Measurements from ENCODE around the gene ACSS1. TPM values are rescaled to one million over a fixed set of nuclear protein-coding genes. Genes with fewer than 3 reads are reported as not detected.

ACSS1 gene
- polyA plus RNA-seq, 2 of the 4 experiments (the other 2 are of a cell fraction), result 7.2 to 7.6 TPM

GRCh38 chr20:24965065-24965919 lies 92.6 kb downstream of the ACSS1 start:
- no peak overlapping the region for H3K4me3 ChIP-seq
- H3K4me2 ChIP-seq, result no peak overlapping the region
- POLR2A ChIA-PET, result no interaction called here
- TF ChIP-seq FOXS1 (CRISPR knock-in tag; IDR thresholded peaks at IDR 0.05) (no peak), ZSCAN20 (CRISPR knock-in tag; IDR thresholded peaks at IDR 0.05) (no peak), EP300 (IDR thresholded peaks at IDR 0.05) (no peak), NFE2L2 (conservative IDR thresholded peaks at IDR 0.05; ENCODE audit: low read length) (no peak), USF2 (IDR thresholded peaks at IDR 0.05) (no peak), FOSL2 (IDR thresholded peaks at IDR 0.05) (no peak), FOSL2 (CRISPR knock-in tag; IDR thresholded peaks at IDR 0.05) (no peak), SREBF2 (IDR thresholded peaks at IDR 0.05) (no peak), JUN (IDR thresholded peaks at IDR 0.05) (no peak), FOSB (CRISPR knock-in tag; IDR thresholded peaks at IDR 0.05) (no peak), TFCP2L1 (CRISPR knock-in tag; IDR thresholded peaks at IDR 0.05) (no peak), CBX2 (IDR thresholded peaks at IDR 0.05; ENCODE audit: borderline replicate concordance, low read depth) (no peak), EHF (CRISPR knock-in tag; IDR thresholded peaks at IDR 0.05) (no peak), E2F6 (IDR thresholded peaks at IDR 0.05; ENCODE audit: borderline replicate concordance, low read depth) (no peak), RNF2 (IDR thresholded peaks at IDR 0.05; ENCODE audit: borderline replicate concordance, low read depth) (no peak), ZFP36 (IDR thresholded peaks at IDR 0.05; ENCODE audit: borderline replicate concordance, partially characterized antibody) (no peak), CBX8 (IDR thresholded peaks at IDR 0.05) (no peak), MYC (IDR thresholded peaks at IDR 0.05; ENCODE audit: borderline replicate concordance, low read length) (no peak)
- TF ChIP-seq, protein P1, sequence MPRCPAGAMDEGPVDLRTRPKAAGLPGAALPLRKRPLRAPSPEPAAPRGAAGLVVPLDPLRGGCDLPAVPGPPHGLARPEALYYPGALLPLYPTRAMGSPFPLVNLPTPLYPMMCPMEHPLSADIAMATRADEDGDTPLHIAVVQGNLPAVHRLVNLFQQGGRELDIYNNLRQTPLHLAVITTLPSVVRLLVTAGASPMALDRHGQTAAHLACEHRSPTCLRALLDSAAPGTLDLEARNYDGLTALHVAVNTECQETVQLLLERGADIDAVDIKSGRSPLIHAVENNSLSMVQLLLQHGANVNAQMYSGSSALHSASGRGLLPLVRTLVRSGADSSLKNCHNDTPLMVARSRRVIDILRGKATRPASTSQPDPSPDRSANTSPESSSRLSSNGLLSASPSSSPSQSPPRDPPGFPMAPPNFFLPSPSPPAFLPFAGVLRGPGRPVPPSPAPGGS (IDR thresholded peaks at IDR 0.05), result no peak
- TF ChIP-seq, protein P2, sequence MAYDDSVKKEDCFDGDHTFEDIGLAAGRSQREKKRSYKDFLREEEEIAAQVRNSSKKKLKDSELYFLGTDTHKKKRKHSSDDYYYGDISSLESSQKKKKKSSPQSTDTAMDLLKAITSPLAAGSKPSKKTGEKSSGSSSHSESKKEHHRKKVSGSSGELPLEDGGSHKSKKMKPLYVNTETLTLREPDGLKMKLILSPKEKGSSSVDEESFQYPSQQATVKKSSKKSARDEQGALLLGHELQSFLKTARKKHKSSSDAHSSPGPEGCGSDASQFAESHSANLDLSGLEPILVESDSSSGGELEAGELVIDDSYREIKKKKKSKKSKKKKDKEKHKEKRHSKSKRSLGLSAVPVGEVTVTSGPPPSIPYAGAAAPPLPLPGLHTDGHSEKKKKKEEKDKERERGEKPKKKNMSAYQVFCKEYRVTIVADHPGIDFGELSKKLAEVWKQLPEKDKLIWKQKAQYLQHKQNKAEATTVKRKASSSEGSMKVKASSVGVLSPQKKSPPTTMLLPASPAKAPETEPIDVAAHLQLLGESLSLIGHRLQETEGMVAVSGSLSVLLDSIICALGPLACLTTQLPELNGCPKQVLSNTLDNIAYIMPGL (CRISPR knock-in tag; IDR thresholded peaks at IDR 0.05; ENCODE audit: borderline replicate concordance), result no peak
- TF ChIP-seq, protein P3, sequence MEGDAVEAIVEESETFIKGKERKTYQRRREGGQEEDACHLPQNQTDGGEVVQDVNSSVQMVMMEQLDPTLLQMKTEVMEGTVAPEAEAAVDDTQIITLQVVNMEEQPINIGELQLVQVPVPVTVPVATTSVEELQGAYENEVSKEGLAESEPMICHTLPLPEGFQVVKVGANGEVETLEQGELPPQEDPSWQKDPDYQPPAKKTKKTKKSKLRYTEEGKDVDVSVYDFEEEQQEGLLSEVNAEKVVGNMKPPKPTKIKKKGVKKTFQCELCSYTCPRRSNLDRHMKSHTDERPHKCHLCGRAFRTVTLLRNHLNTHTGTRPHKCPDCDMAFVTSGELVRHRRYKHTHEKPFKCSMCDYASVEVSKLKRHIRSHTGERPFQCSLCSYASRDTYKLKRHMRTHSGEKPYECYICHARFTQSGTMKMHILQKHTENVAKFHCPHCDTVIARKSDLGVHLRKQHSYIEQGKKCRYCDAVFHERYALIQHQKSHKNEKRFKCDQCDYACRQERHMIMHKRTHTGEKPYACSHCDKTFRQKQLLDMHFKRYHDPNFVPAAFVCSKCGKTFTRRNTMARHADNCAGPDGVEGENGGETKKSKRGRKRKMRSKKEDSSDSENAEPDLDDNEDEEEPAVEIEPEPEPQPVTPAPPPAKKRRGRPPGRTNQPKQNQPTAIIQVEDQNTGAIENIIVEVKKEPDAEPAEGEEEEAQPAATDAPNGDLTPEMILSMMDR (IDR thresholded peaks at IDR 0.05), result no peak
- no peak; a peak in 1 of 6 replicates for ATAC-seq
- WGBS (ENCODE audit: missing lambda C conversion rate), result 84% methylated on average over 5 of the region's 7 CpGs
- no peaks in the 10 kb centered on the region for H3K9me3 ChIP-seq
- no peaks in the 10 kb centered on the region for H3K4me1 ChIP-seq
- CTCF ChIA-PET, result interaction anchor here (0.6 to 2.0 kb wide), 5 partner anchors 8 to 1076 kb away, joined by 3 to 5 read pairs (median 3); no protein-coding TSS in a partner anchor
- no peak overlapping the region for H3K27ac ChIP-seq
- no peak for DNase-seq (ENCODE audit: low read depth in 1 of 2, low spot score in 1 of 2)
- no peak for FAIRE-seq

Data from A549 (cell line).